CD4-positive, alpha-beta T cell treated with Interleukin-17A for 1 hour (primary cell): Measurements from ENCODE around the gene TSPAN9.

ENCODE experiments used
- DNase-seq: peaks from one replicate; pipeline ENCODE4 v3.0.0-alpha.2; 2020

Gene TSPAN9

DNA sequence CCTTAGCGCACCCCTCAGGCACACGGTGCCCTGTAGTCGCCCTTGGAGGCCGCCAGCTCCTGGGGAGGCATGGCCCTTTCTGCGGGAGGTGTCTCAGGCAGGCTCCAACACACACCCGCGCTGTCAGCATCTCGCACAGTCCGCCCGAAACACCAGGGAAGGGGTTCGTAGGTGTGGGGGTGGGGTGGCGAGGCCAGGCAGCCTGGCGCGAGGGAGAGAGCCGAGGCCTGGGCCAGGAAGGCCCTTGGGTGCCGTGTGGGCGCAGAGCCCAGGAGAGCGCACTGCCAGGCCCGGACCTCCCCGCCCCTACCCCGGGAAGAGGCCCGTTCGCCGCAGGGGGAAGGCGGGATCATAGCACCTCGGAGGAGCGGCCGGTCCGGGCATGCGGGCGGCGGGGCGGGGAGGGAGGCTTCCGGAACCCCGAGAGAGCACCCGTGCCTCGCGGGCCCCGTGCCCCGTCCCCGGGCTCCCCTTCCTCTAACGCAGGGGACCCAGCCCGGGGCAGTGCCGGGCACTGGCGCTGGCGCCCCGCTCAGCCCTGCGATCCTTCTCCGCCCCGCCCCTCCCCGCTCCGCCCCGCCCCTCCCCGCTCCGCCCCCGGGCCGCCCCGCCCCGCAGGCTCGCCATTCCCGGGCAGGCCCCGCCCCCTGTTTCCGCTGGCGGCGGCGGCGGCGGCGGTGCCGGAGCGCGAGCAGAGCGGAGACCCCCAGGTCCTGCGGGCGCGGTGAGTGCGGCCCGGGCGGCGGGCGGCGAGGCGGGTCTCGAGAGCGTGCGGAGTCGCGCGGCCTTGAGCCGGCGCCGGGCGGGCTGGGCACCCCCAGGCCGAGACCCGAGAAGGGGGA is at the start of gene TSPAN9:
Gene TSPAN9 (plus strand): TSS at position 650 of the 842 bp plus-strand sequence. CDS start 123,815 bp downstream, outside the sequence.
- DNase-seq, result peak; percentile 66

GRCh38 chr12:3028108-3028507 is 49.1 kb upstream of the TSPAN9 start:
- no peak for DNase-seq

DNA sequence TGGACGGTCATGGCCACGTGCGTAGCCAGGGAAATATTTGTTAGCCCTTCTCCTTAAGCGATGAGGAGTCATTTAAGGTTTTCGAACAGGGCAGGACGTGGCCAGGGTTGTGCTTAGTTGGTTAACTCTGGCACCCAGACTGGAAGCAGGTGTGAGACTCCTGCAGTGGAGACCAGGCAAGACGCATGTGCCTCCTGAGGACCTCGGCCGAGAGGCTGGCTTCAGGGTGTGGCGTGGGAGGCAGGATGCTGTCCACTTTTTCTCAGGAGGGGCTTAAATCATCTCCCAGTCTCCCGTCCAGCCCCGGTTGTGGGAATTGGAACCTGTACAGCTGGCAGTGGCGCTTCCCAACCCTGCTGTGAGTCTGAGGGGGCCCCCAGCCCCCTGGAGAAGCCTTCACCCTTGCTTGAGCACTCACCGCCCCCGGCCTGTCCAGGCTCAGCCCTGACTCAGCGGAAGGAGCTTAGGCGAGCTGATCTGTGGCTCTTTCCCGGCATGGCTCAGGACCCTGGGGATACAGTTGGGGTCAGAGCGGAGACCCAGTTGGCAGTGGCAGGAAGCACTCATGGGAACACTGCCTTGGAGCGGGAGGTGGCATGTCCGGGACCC is 46.3 kb upstream of the TSPAN9 start:
- DNase-seq, result no peak

DNA sequence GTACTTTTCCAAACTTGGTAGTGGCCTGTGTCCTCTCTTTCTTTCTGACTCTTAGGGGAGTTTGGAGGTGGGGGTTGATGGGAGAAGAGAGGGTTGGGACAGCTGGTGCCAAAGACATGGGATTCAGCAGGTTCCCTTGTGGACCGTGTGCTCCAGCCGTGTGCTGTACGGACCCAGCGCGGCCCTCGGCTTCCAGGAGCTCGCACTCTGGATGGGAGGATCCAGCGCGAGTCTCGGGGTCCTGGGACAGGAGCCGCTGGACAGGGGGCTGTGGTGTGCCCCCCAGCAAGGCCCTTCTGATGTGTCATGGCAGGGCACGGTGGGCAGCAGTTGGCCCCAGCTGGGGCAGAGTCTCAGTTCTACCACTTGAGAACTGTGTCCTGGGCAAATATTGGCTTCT is 45.0 kb upstream of the TSPAN9 start:
- DNase-seq, result no peak

DNA sequence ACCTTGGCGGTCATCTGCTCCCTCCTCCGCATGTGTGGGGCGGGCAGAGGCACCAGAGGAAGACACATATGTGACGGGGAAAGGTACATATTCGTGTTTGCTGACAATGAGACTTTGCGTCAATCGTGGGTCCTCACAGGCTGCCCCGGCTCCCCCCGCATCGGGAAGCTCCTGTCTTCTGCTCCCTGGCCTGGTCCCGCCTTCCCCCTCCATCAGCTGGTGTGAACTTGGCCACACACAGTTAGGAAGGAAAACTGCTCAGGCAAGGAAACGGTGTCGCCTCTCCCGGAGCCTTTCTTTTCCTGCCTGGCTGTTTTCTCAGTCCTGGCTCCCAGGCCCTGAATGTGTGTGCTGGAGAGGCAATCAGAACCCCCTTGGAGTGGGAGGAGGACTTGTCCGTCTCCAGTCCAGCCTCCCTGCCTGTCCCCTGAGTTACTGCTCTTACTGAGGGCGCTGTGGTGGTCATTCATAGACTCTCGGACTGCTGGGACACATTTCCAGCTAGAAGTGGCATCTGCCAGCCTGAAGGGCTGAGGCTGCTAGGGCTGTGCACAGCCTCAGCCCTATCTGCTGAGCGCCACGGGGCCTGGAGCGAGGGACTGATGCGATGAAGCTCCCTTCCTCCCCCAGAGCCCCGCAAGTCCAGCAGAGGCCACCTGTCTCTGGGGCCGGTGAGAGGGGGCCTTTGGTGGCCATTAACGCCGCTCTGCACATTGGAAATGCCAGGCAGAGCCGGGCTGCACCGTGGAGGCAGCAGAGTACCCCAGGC is 44.2 kb upstream of the TSPAN9 start:
- DNase-seq, result no peak

DNA sequence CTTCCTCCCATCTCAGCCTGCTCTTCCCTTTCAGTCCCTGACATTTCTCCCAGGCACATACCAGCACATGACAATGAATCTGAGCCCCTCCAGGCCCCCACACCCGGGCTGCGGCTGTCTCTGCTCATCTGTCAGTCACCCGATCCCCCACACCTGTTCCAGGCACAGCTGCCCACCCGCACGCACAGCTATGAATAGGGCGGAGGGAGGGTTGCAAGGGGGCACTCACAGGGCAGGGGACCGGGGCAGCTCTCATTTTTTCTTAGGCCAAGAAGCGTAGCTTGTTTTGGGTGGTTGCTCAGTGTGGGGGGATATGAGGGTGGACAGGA is 43.7 kb upstream of the TSPAN9 start:
- no peak for DNase-seq

DNA sequence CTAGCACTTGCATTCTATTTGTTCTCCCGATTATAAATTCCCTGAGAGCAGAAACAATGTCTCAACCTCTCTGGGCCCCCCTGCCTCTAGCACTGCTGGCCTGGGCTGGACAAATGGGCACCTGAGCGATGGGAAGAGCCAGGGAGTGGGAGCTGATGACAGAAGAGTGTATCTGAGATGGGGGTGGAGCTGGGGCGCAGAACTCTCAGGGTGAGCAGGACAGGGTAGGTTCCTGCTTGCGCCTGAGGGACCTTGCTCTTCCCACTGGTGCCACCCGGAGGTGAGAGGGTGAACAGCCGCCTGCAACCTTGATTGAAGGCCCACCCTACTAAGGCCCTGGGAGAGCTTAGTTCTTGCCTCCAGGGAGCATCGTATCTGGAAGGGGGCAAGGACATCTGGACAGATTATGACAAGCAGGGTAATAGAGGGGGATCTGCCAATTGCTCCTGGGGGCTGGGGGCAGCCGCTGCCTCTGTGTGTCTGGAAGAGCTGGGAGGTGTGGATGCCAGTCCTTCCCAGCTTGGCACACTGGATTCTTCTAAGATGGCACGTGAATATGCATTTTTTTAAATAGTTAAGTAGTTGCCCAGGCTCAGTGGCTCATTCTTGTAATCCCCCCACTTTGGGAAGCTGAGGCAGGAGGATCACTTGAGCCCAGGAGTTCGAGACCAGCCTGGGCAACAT is 43.0 kb upstream of the TSPAN9 start:
- DNase-seq, result peak; percentile 4

- no peak for DNase-seq
Measured at GRCh38 chr12:3035171-3035570, 42.0 kb upstream of the TSPAN9 start.

- DNase-seq, result no peak
Measured at GRCh38 chr12:3035815-3036702, 41.1 kb upstream of the TSPAN9 start.

DNA sequence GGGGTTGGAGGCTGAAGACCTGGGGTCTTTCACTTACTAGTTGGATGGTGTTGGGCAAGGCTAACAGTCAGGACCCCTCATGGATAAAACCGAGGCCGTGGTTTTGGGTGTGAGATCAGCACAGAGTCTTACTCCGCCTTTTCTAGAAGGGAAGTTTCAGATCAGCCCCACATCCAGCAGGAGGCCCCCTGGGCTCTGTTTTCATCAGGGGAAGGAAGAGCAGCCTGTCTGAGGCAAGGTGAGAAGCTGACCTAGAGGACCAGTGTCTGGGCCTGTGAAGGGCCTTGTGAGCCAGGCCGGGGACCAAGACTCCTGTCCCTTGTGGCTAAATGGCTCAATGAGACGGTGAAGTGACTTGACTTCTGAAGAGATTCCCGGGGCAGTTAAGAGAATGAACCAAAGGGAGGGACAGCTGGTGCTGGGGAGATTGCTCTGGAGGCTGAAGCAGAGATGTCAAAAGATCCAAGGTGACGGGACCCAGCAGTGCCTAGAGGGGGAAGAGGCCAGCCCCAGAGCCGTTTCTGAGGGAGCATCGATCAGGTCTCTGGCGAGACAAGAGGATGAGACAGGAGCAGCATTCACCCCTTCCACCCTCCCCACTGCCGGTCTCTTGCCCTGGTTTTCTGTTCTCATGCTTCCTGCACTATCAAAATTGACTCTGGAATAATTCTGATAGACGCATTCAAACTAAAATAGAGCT is 40.1 kb upstream of the TSPAN9 start:
- no peak for DNase-seq

DNA sequence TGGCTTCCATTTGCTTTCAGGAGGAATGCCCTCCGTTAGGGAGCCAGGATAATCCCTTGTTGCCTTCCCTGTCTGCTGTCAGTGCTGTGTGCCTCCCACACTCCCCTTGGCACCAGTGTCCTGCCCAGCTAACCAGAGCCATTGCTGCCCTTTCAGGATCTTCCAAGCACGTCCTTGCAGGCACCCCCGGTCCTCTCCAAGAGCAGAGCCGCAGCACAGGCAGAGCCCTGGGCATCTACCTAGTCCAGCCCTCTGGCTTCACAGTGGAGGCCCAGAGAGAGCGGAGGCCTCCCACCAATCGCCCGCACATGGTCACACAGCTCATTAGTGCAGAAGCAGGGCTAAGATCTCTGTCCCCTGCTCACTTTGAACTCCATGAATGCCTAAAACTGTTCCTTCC is 39.0 kb upstream of the TSPAN9 start:
- no peak for DNase-seq

- no peak for DNase-seq
Measured at GRCh38 chr12:3038926-3039510, 38.2 kb upstream of the TSPAN9 start.

DNA sequence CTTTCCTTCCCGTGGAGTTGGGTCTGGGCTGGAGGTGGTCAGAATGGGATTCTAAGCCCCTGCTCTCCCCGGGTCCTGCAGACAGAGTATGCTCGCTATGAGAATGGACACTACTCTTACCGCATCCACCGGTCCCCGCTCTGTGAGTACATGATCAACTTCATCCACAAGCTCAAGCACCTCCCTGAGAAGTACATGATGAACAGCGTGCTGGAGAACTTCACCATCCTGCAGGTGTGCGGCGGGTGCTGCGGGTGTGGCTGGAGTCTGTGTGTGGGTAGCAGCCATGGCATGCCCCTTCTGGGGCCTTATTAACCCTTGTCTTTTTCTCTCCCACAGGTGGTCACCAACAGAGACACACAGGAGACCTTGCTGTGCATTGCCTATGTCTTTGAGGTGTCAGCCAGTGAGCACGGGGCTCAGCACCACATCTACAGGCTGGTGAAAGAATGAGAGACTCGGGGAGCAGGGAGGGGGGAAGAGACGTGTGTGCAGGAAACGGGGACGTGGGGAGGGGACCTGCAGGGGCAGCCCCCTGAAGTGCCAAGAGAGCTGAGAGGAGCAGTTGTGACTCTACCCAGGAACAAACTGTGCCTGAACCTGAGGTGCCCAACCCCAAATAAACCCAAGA is 37.0 kb upstream of the TSPAN9 start:
- DNase-seq, result no peak

DNA sequence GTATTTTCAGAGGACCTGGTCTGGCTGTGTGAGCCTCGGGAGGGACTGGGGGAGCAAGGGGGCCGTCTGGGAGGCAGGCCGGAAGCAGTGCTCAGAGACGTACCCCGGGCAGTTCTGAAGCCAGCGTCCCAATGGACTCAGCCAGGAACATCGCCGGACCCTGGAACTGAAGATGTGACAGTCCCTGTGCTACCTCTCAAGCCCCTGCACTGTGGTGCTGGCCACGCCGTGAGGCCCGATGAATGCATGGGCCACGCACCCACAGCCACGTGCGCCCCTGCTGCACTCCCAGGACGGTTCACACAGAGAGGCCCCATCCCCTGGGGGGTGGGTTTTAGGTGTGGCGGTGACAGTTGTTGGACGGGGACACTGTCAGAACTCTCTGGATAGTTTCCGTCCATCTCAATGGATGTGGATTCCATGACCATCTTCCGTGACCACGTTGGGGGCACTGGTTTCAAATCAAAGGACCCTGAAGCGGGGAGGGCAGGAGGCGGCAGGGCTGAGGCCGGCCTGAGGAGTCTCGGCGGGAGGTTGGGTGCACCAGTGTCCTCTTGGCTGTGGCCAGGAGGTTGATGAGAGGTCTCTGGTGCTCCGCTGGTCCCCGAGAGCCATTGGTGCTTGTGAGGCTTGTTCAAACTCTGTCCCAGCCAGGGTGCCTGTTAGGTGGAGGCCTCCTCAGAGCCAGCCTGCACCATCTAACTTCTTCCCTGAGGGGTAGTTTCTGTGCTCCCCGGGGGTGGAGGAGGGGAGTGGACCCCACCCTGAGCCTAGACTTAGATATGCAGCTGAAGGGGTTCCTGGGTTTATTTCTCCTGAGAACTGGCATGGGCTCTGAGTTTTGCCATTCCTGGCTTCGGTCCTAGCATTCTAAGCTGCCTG is 36.3 kb upstream of the TSPAN9 start:
- no peak for DNase-seq

GRCh38 chr12:3041558-3042164 is 35.5 kb upstream of the TSPAN9 start:
- peak; percentile 53 for DNase-seq

GRCh38 chr12:3042394-3042793 is 34.8 kb upstream of the TSPAN9 start:
- no peak for DNase-seq

- DNase-seq, result no peak
Measured at GRCh38 chr12:3042826-3043225, 34.4 kb upstream of the TSPAN9 start.

GRCh38 chr12:3043406-3043805 is 33.8 kb upstream of the TSPAN9 start:
- DNase-seq, result no peak

DNA sequence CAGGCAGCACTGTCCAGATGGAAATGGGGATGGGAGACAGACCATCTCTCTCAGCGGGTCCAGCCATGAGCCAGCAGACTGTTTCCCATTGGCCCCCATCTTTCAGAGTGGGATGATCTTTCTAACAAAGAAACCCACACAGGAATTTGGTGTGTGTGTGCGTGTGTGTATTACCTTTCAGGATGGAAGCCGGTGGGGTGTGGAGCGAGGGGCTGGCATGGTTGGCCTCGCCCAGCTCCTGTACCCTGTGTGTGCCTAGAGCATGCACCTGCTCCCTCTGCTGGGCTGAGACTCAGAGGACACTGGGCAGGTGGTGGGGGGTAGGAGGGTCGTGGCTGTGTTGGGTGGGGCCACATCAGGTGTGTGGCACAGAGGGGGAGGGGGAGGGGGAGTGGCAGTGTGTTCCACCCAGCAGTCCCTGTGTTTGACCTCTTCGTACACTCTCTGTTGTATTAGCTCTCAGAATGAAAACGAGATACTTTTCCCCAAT is 33.0 kb upstream of the TSPAN9 start:
- no peak for DNase-seq
